IMR-90 (cell line): ENCODE measurements around the gene CACNB2. TPM values are rescaled to one million over a fixed set of nuclear protein-coding genes. Genes with fewer than 3 reads are reported as not detected.

Source experiments
- ATAC-seq: fragments of 200-7000 bp; cut with Tn5 transposase; 2 replicates; pipeline ENCODE4 v1.9.1; 2020; ENCODE audit warnings: low read depth, mild to moderate bottlenecking, moderate library complexity
- BruUV-seq: library from RNA; stranded (reverse); fragments of 400-500 nt; replicated peaks from 2 replicates; lab custom pipeline; 2021; lab: Mats Ljungman, UMichigan
- CTCF ChIA-PET: fragments of 300-600 bp; formaldehyde crosslinking; extraction: SDS; loops from one replicate; lab custom pipeline; 2021; ENCODE audit warnings: antibody characterized with exemption; lab: Yijun Ruan, JAX
- POLR2A ChIA-PET: fragments of 300-600 bp; sonication (Branson Sonifier 250); formaldehyde crosslinking; loops from one replicate; lab custom pipeline; 2022; ENCODE audit warnings: antibody characterized with exemption; ENCODE audit not compliant: unreplicated experiment; lab: Charles Lee
- DNase-seq: peaks from one replicate; pipeline ENCODE4 v3.0.0; 2013
- H2AFZ ChIP-seq: replicated peaks from 2 replicates; pipeline ENCODE3; 2013; ENCODE audit warnings: low read length, mild to moderate bottlenecking; ENCODE audit not compliant: poor library complexity
- H2AK5ac ChIP-seq: 2 replicates; pipeline ENCODE4 v1.6.1; 2013; ENCODE audit warnings: low read depth, low read length, inconsistent platforms
- H2AK9ac ChIP-seq: replicated peaks from 2 replicates; pipeline ENCODE3; 2013; ENCODE audit warnings: mild to moderate bottlenecking, low read depth, low read length, moderate library complexity; ENCODE audit not compliant: poor library complexity
- H2BK120ac ChIP-seq: 2 replicates; pipeline ENCODE4 v1.6.1; 2013; ENCODE audit warnings: low read depth, low read length, inconsistent platforms
- H2BK15ac ChIP-seq: 3 replicates; pipeline ENCODE4 v1.6.1; 2013; ENCODE audit warnings: low read depth, low read length, inconsistent platforms
- H2BK20ac ChIP-seq: 2 replicates; pipeline ENCODE4 v1.6.1; 2013; ENCODE audit warnings: low read depth, mild to moderate bottlenecking, inconsistent platforms, low read length, moderate library complexity
- H2BK5ac ChIP-seq: 2 replicates; pipeline ENCODE4 v1.6.1; 2013; ENCODE audit warnings: mild to moderate bottlenecking, low read depth, low read length, inconsistent platforms; ENCODE audit not compliant: poor library complexity, severe bottlenecking
- H3K14ac ChIP-seq: replicated peaks from 2 replicates; pipeline ENCODE4 v1.6.1; 2013; ENCODE audit warnings: low read depth, low read length, inconsistent platforms
- H3K18ac ChIP-seq: 2 replicates; pipeline ENCODE4 v1.6.1; 2013; ENCODE audit warnings: low read depth, low read length, control low read depth
- H3K23ac ChIP-seq: 2 replicates; pipeline ENCODE4 v1.6.1; 2013; ENCODE audit warnings: low read depth, low read length, inconsistent platforms
- H3K27ac ChIP-seq: 2 replicates; pipeline ENCODE4 v1.5.1; 2013; ENCODE audit warnings: mild to moderate bottlenecking, control low read depth, low read length; ENCODE audit not compliant: insufficient read depth
- H3K27me3 ChIP-seq: 2 replicates; pipeline ENCODE4 v1.6.1; 2013; ENCODE audit warnings: low read length; ENCODE audit not compliant: control insufficient read depth, insufficient read depth
- H3K36me3 ChIP-seq: 2 replicates; pipeline ENCODE4 v1.6.1; 2013; ENCODE audit warnings: low read length, mixed read lengths; ENCODE audit not compliant: control insufficient read depth, insufficient read depth
- H3K4ac ChIP-seq: 2 replicates; pipeline ENCODE4 v1.6.1; 2013; ENCODE audit warnings: low read depth, low read length, inconsistent platforms
- H3K4me1 ChIP-seq: 2 replicates; pipeline ENCODE4 v1.6.1; 2013; ENCODE audit warnings: low read length, mixed read lengths; ENCODE audit not compliant: control insufficient read depth, insufficient read depth
- H3K4me2 ChIP-seq: 2 replicates; pipeline ENCODE4 v1.6.1; 2013; ENCODE audit warnings: low read depth, mild to moderate bottlenecking, control low read depth, low read length, moderate library complexity
- H3K4me3 ChIP-seq: 2 replicates; pipeline ENCODE4 v1.5.1; 2013; ENCODE audit warnings: low read depth, mild to moderate bottlenecking, control low read depth, low read length, moderate library complexity; ENCODE audit not compliant: insufficient read depth
- H3K56ac ChIP-seq: 2 replicates; pipeline ENCODE4 v1.6.1; 2013; ENCODE audit warnings: low read length, inconsistent platforms; ENCODE audit not compliant: insufficient read depth; ENCODE audit errors: extremely low read depth
- H3K79me1 ChIP-seq, 2 experiments: 2 replicates each; pipeline ENCODE4 v1.6.1; 2013; ENCODE audit warnings: low read length in 2 of 2, inconsistent platforms in 1 of 2, low read depth in 1 of 2
- H3K9ac ChIP-seq: 2 replicates; pipeline ENCODE4 v1.6.1; 2013; ENCODE audit warnings: low read depth, low read length, control low read depth
- H3K9me1 ChIP-seq: 2 replicates; pipeline ENCODE4 v1.6.1; 2013; ENCODE audit warnings: low read length, inconsistent platforms; ENCODE audit not compliant: insufficient read depth
- H3K9me3 ChIP-seq: 2 replicates; pipeline ENCODE4 v1.6.1; 2013; ENCODE audit warnings: low read length; ENCODE audit not compliant: control insufficient read depth, insufficient read depth
- H4K20me1 ChIP-seq: 2 replicates; pipeline ENCODE4 v1.6.1; 2013; ENCODE audit warnings: low read length, inconsistent platforms; ENCODE audit not compliant: insufficient read depth
- H4K5ac ChIP-seq: 2 replicates; pipeline ENCODE4 v1.6.1; 2013; ENCODE audit warnings: mild to moderate bottlenecking, low read depth, low read length, control low read depth
- H4K8ac ChIP-seq, 2 experiments: 2 replicates each; pipeline ENCODE4 v1.6.1; 2013; ENCODE audit warnings: low read depth in 2 of 2, low read length in 2 of 2, control low read depth in 1 of 2, inconsistent platforms in 1 of 2
- H4K91ac ChIP-seq: 2 replicates; pipeline ENCODE4 v1.6.1; 2013; ENCODE audit warnings: low read depth, low read length, inconsistent platforms; ENCODE audit not compliant: insufficient read depth
- BHLHE40 ChIP-seq: fragments of 150-350 bp; IDR thresholded peaks from 2 replicates; pipeline ENCODE4 v1.6.1; 2016; ENCODE audit warnings: mild to moderate bottlenecking, low read depth, low read length
- CEBPB ChIP-seq: IDR thresholded peaks from 2 replicates; pipeline ENCODE4 v1.6.1; 2012; ENCODE audit warnings: low read depth, low read length, improper control_type of control experiment
- CHD1 ChIP-seq: IDR thresholded peaks from 2 replicates; pipeline ENCODE4 v1.6.1; 2012; ENCODE audit warnings: low read depth, low read length, improper control_type of control experiment
- CTCF ChIP-seq: conservative IDR thresholded peaks from 2 replicates; pipeline ENCODE4 v1.5.1; 2012; ENCODE audit warnings: mild to moderate bottlenecking, low read depth, low read length, improper control_type of control experiment
- ELK1 ChIP-seq: fragments of 150-350 bp; IDR thresholded peaks from 2 replicates; pipeline ENCODE4 v1.6.1; 2016; ENCODE audit warnings: low read depth, mild to moderate bottlenecking, low read length, moderate library complexity, borderline replicate concordance
- FOS ChIP-seq: fragments of 150-350 bp; IDR thresholded peaks from 2 replicates; pipeline ENCODE4 v1.6.1; 2016; ENCODE audit warnings: low read depth, low read length
- MAFK ChIP-seq: IDR thresholded peaks from 2 replicates; pipeline ENCODE4 v1.6.1; 2012; ENCODE audit warnings: low read depth, low read length, improper control_type of control experiment
- MAZ ChIP-seq: IDR thresholded peaks from 2 replicates; pipeline ENCODE4 v1.6.1; 2012; ENCODE audit warnings: low read depth, mild to moderate bottlenecking, low read length, improper control_type of control experiment, moderate library complexity, borderline replicate concordance
- MXI1 ChIP-seq: IDR thresholded peaks from 2 replicates; pipeline ENCODE4 v1.6.1; 2012; ENCODE audit warnings: low read depth, mild to moderate bottlenecking, low read length, moderate library complexity, borderline replicate concordance
- NFE2L2 ChIP-seq: fragments of 150-350 bp; IDR thresholded peaks from 2 replicates; pipeline ENCODE4 v1.6.1; 2016; ENCODE audit warnings: low read depth, mild to moderate bottlenecking, low read length
- POLR2A ChIP-seq: IDR thresholded peaks from 2 replicates; pipeline ENCODE4 v1.6.1; 2012; ENCODE audit warnings: mild to moderate bottlenecking, low read depth, low read length
- RAD21 ChIP-seq: IDR thresholded peaks from 2 replicates; pipeline ENCODE4 v1.6.1; 2012; ENCODE audit warnings: low read length, improper control_type of control experiment
- RCOR1 ChIP-seq: IDR thresholded peaks from 2 replicates; pipeline ENCODE4 v1.6.1; 2012; ENCODE audit warnings: mild to moderate bottlenecking, low read length, improper control_type of control experiment; ENCODE audit not compliant: insufficient replicate concordance
- RFX5 ChIP-seq: IDR thresholded peaks from 2 replicates; pipeline ENCODE4 v1.8.0; 2012; ENCODE audit warnings: low read depth, mild to moderate bottlenecking, low read length, moderate library complexity
- SMC3 ChIP-seq: fragments of 150-350 bp; IDR thresholded peaks from 2 replicates; pipeline ENCODE4 v1.6.1; 2016; ENCODE audit warnings: low read depth, mild to moderate bottlenecking, antibody characterized with exemption, low read length, moderate library complexity
- USF2 ChIP-seq: fragments of 150-350 bp; IDR thresholded peaks from 2 replicates; pipeline ENCODE4 v1.6.1; 2017; ENCODE audit warnings: mild to moderate bottlenecking, antibody characterized with exemption, low read length, low read depth
- WGBS, 2 experiments: methylation state at CpG; one replicate each; pipeline versions ENCODE4 v1.1.5 to v1.1.7; 2013; ENCODE audit warnings: missing lambda C conversion rate in 2 of 2; ENCODE audit not compliant: insufficient read length in 1 of 2; ENCODE audit errors: extremely low coverage in 2 of 2; 5-methylcytosine and 5-hydroxymethylcytosine counted together
- dilution Hi-C: fragments of 300-500 bp; cut with HindIII; formaldehyde crosslinking; loops from one replicate; pipeline ENCODE4 v1.14.3; 2018; ENCODE audit warnings: low sequenced_read_pairs; ENCODE audit not compliant: unreplicated experiment
- in situ Hi-C: fragments of 300-500 bp; cut with MboI; formaldehyde crosslinking; loops from 3 replicates; pipeline ENCODE4 v1.14.3; 2019; ENCODE audit warnings: low sequenced_read_pairs, inconsistent platforms, mixed read lengths
- intact Hi-C: fragments of 100-400 bp; cut with micrococcal nuclease; formaldehyde crosslinking; loops from 2 replicates; pipeline ENCODE4 v1.10.0; 2022
- polyA plus RNA-seq, 3 experiments: library from polyadenylated mRNA; depleted of rRNA; stranded (reverse); fragments of >200 nt; gene quantifications; 2 replicates each; pipeline ENCODE4 v1.2.3, GENCODE V29; 2012; ENCODE audit warnings: low replicate concordance in 1 of 3
- total RNA-seq: library from RNA; depleted of rRNA; stranded (reverse); fragments of >200 nt; gene quantifications from 2 replicates; pipeline ENCODE4 v1.2.3, GENCODE V29; 2012

CACNB2 gene
- total and polyA plus RNA-seq, 2 of the 4 experiments (the other 2 are of a cell fraction): 0.36 TPM

GRCh38 chr10:18211862-18212261 lies 71.6 kb downstream of the CACNB2 start:
- ATAC-seq (no peak), DNase-seq (no peak)
- Histone ChIP-seq H4K5ac (no peak overlapping the region), H3K14ac (no peak overlapping the region), H3K4me1 (peaks cover 3% of the 10 kb centered on the region; the same call in 1 of the 2 replicates), H2BK120ac (no peak overlapping the region), H3K4me2 (no peak overlapping the region), H3K4me3 (no peak overlapping the region), H2BK20ac (no peak overlapping the region), H3K9me1 (no peaks in the 10 kb centered on the region), H2BK5ac (no peak overlapping the region), H3K18ac (no peak overlapping the region), H3K4ac (no peak overlapping the region), H4K8ac (no peak overlapping the region), H3K9ac (no peak overlapping the region), H2AFZ (no peak overlapping the region), H4K20me1 (no peaks in the 10 kb centered on the region), H3K56ac (no peak overlapping the region), H3K9me3 (no peaks in the 10 kb centered on the region), H2AK5ac (no peak overlapping the region), H3K27me3 (no peaks in the 10 kb centered on the region; the same call in 1 of the 2 replicates), H2BK15ac (no peak overlapping the region), H3K36me3 (no peaks in the 10 kb centered on the region), H2AK9ac (no peak overlapping the region), H3K23ac (no peak overlapping the region), H3K27ac (no peak overlapping the region), H3K79me1 (no peaks in the 10 kb centered on the region), H4K91ac (no peak overlapping the region)
- dilution Hi-C loops: no loop called here
- BruUV-seq: no TSS peak
- in situ Hi-C loops: no loop called here
- TF ChIP-seq CEBPB: no peak
- no peak for TF ChIP-seq NFE2L2
- TF ChIP-seq MXI1: no peak
- TF ChIP-seq RCOR1: no peak
- TF ChIP-seq USF2: no peak
- no peak for TF ChIP-seq MAZ
- TF ChIP-seq RAD21: no peak
- TF ChIP-seq BHLHE40: no peak
- no peak for TF ChIP-seq POLR2A
- TF ChIP-seq CHD1: no peak
- TF ChIP-seq ELK1: no peak
- TF ChIP-seq RFX5: no peak
- no peak for TF ChIP-seq MAFK
- no peak for TF ChIP-seq FOS
- TF ChIP-seq SMC3: no peak
- no peak for TF ChIP-seq CTCF
- no CpG with 5 or more reads among the region's 4 CpGs for WGBS, 2 experiments
- ChIA-PET POLR2A (no interaction called here), CTCF (interaction anchor here (1.0 kb wide), 1 partner anchor 16 kb away, joined by 4 read pairs; no protein-coding TSS in a partner anchor)
- intact Hi-C loops: loop anchor here (5.0 kb wide), 1 partner anchor 70 kb away; the partner anchor contains the start of gene CACNB2
